NB4 (cell line): ENCODE data around the gene MRPL54.

ENCODE experiments used
- CTCF ChIP-seq: IDR thresholded peaks from one replicate; pipeline ENCODE4 v1.5.1; 2012; ENCODE audit warnings: low read depth, low read length
- MAX ChIP-seq: IDR thresholded peaks from 2 replicates; pipeline ENCODE4 v1.6.1; 2011; ENCODE audit warnings: low read depth, low read length
- POLR2A ChIP-seq: IDR thresholded peaks from 2 replicates; pipeline ENCODE4 v1.6.1; 2011; ENCODE audit warnings: mild to moderate bottlenecking; ENCODE audit not compliant: insufficient read length; ENCODE audit errors: extremely low read depth

- TF ChIP-seq CTCF (no peak), POLR2A (no peak), MAX (no peak)
These were observed 36.7 kb upstream of the MRPL54 start for GRCh38 chr19:3725640-3726310.
